ENCODE measurements around the gene NMT2. TPM values are rescaled to one million over a fixed set of nuclear protein-coding genes. Genes with fewer than 3 reads are reported as not detected.

Gene NMT2
- total and polyA plus RNA-seq, 2 of the 4 experiments (the other 2 are of a cell fraction), result 18.7 to 41.0 TPM

DNA sequence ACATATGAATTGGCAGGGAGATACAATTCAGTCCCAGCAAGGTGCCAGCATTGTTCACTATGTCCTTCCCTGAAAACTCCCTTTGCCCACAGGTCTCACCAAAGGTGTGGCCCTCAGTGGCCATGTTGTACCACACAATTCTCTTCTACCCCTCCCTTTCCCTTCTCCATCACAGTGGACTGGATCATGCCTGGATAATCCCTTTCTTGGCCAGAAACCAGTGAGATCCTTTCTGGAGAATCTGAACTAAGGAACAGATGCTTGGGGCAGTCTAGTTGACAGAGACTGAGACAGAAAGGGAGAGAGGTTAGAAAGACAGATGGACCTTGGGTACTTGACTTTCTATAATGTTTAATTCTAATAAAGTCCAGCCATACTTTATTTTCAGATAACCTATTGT is 9.5 kb downstream of the NMT2 start:
- Histone ChIP-seq H2BK120ac (ENCODE audit: low read depth, low read length) (no peak overlapping the region), H3K18ac (ENCODE audit: low read depth, low read length) (no peak overlapping the region), H3K23ac (ENCODE audit: low read depth, low read length) (peak overlapping the region; percentile 16; the same call in 1 of the 2 replicates), H3K14ac (replicated peaks; ENCODE audit: low read depth, low read length) (no peak overlapping the region), H3K56ac (ENCODE audit: extremely low read depth, insufficient read depth, low read length) (no peak overlapping the region), H2AK9ac (replicated peaks; ENCODE audit: low read depth, low read length, poor library complexity) (no peak overlapping the region), H3K9ac (ENCODE audit: low read depth, low read length) (no peak overlapping the region), H2BK5ac (ENCODE audit: low read depth, low read length, poor library complexity, severe bottlenecking) (no peak overlapping the region), H3K36me3 (ENCODE audit: control insufficient read depth, insufficient read depth, low read length) (no peaks in the 10 kb centered on the region), H2BK15ac (ENCODE audit: low read depth, low read length) (no peak overlapping the region), H3K27ac (ENCODE audit: insufficient read depth, low read length) (no peak overlapping the region), H3K4ac (ENCODE audit: low read depth, low read length) (no peak overlapping the region), H3K9me1 (ENCODE audit: insufficient read depth, low read length) (peaks cover 4% of the 10 kb centered on the region; the same call in 1 of the 2 replicates), H4K20me1 (ENCODE audit: insufficient read depth, low read length) (peaks cover 15% of the 10 kb centered on the region; the same call in 1 of the 2 replicates), H3K27me3 (ENCODE audit: control insufficient read depth, insufficient read depth, low read length) (no peaks in the 10 kb centered on the region), H2AFZ (replicated peaks; ENCODE audit: low read length, poor library complexity) (no peak overlapping the region), H3K9me3 (ENCODE audit: control insufficient read depth, insufficient read depth, low read length) (no peaks in the 10 kb centered on the region), H3K4me2 (ENCODE audit: low read depth, low read length) (no peak overlapping the region), H4K8ac (ENCODE audit: low read depth in 2 of 2, low read length in 2 of 2) (no peak overlapping the region), H2BK20ac (ENCODE audit: low read depth, low read length) (no peak overlapping the region), H4K5ac (ENCODE audit: low read depth, low read length) (no peak overlapping the region), H2AK5ac (ENCODE audit: low read depth, low read length) (no peak overlapping the region), H4K91ac (ENCODE audit: insufficient read depth, low read depth, low read length) (no peak overlapping the region), H3K4me3 (ENCODE audit: insufficient read depth, low read depth, low read length) (no peak overlapping the region), H3K4me1 (ENCODE audit: control insufficient read depth, insufficient read depth, low read length) (no peaks in the 10 kb centered on the region; the same call in 1 of the 2 replicates), H3K79me1 (ENCODE audit: low read depth in 1 of 2, low read length in 2 of 2) (peaks cover 38 to 68% of the 10 kb centered on the region in 2 experiments)
- no peak for ATAC-seq (ENCODE audit: low read depth)
- ChIA-PET CTCF (no interaction called here), POLR2A (ENCODE audit: unreplicated experiment) (no interaction called here)
- TF ChIP-seq, protein P1, sequence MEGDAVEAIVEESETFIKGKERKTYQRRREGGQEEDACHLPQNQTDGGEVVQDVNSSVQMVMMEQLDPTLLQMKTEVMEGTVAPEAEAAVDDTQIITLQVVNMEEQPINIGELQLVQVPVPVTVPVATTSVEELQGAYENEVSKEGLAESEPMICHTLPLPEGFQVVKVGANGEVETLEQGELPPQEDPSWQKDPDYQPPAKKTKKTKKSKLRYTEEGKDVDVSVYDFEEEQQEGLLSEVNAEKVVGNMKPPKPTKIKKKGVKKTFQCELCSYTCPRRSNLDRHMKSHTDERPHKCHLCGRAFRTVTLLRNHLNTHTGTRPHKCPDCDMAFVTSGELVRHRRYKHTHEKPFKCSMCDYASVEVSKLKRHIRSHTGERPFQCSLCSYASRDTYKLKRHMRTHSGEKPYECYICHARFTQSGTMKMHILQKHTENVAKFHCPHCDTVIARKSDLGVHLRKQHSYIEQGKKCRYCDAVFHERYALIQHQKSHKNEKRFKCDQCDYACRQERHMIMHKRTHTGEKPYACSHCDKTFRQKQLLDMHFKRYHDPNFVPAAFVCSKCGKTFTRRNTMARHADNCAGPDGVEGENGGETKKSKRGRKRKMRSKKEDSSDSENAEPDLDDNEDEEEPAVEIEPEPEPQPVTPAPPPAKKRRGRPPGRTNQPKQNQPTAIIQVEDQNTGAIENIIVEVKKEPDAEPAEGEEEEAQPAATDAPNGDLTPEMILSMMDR (conservative IDR thresholded peaks at IDR 0.05; ENCODE audit: low read depth, low read length), result no peak
- TF ChIP-seq MXI1 (IDR thresholded peaks at IDR 0.05; ENCODE audit: borderline replicate concordance, low read depth, low read length) (no peak), CHD1 (IDR thresholded peaks at IDR 0.05; ENCODE audit: low read depth, low read length) (no peak), RCOR1 (IDR thresholded peaks at IDR 0.05; ENCODE audit: insufficient replicate concordance, low read length) (no peak), FOS (IDR thresholded peaks at IDR 0.05; ENCODE audit: low read depth, low read length) (no peak), RAD21 (IDR thresholded peaks at IDR 0.05; ENCODE audit: low read length) (no peak), MAFK (IDR thresholded peaks at IDR 0.05; ENCODE audit: low read depth, low read length) (no peak), MAZ (IDR thresholded peaks at IDR 0.05; ENCODE audit: borderline replicate concordance, low read depth, low read length) (no peak), RFX5 (IDR thresholded peaks at IDR 0.05; ENCODE audit: low read depth, low read length) (no peak), NFE2L2 (IDR thresholded peaks at IDR 0.05; ENCODE audit: low read depth, low read length) (no peak), SMC3 (IDR thresholded peaks at IDR 0.05; ENCODE audit: low read depth, low read length) (no peak), BHLHE40 (IDR thresholded peaks at IDR 0.05; ENCODE audit: low read depth, low read length) (no peak), POLR2A (IDR thresholded peaks at IDR 0.05; ENCODE audit: low read depth, low read length) (no peak), CEBPB (IDR thresholded peaks at IDR 0.05; ENCODE audit: low read depth, low read length) (no peak)
- TF ChIP-seq, protein P2, sequence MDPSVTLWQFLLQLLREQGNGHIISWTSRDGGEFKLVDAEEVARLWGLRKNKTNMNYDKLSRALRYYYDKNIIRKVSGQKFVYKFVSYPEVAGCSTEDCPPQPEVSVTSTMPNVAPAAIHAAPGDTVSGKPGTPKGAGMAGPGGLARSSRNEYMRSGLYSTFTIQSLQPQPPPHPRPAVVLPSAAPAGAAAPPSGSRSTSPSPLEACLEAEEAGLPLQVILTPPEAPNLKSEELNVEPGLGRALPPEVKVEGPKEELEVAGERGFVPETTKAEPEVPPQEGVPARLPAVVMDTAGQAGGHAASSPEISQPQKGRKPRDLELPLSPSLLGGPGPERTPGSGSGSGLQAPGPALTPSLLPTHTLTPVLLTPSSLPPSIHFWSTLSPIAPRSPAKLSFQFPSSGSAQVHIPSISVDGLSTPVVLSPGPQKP (IDR thresholded peaks at IDR 0.05; ENCODE audit: borderline replicate concordance, low read depth, low read length), result no peak
- TF ChIP-seq, protein P3, sequence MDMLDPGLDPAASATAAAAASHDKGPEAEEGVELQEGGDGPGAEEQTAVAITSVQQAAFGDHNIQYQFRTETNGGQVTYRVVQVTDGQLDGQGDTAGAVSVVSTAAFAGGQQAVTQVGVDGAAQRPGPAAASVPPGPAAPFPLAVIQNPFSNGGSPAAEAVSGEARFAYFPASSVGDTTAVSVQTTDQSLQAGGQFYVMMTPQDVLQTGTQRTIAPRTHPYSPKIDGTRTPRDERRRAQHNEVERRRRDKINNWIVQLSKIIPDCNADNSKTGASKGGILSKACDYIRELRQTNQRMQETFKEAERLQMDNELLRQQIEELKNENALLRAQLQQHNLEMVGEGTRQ (IDR thresholded peaks at IDR 0.05; ENCODE audit: low read depth, low read length), result no peak
- in situ Hi-C loops (cut with MboI; ENCODE audit: low sequenced_read_pairs) (no loop called here), dilution Hi-C loops (cut with HindIII; ENCODE audit: low sequenced_read_pairs, unreplicated experiment) (no loop called here), intact Hi-C loops (cut with micrococcal nuclease) (no loop called here)
- no peak for DNase-seq
- BruUV-seq (replicated peaks), result no TSS peak
